GM18858 (cell line): ENCODE data around the gene ASPSCR1.

Experiments used
- ATAC-seq: cut with Tn5 transposase; IDR thresholded peaks from one replicate; pipeline ENCODE4 v1.9.1; 2021; ENCODE audit not compliant: unreplicated experiment

The ASPSCR1 gene

GRCh38 chr17:81998691-81999438 is 21.4 kb downstream of the ASPSCR1 start:
- ATAC-seq = no peak

- ATAC-seq = no peak
These were observed 22.2 kb downstream of the ASPSCR1 start for GRCh38 chr17:81999587-81999975.

DNA sequence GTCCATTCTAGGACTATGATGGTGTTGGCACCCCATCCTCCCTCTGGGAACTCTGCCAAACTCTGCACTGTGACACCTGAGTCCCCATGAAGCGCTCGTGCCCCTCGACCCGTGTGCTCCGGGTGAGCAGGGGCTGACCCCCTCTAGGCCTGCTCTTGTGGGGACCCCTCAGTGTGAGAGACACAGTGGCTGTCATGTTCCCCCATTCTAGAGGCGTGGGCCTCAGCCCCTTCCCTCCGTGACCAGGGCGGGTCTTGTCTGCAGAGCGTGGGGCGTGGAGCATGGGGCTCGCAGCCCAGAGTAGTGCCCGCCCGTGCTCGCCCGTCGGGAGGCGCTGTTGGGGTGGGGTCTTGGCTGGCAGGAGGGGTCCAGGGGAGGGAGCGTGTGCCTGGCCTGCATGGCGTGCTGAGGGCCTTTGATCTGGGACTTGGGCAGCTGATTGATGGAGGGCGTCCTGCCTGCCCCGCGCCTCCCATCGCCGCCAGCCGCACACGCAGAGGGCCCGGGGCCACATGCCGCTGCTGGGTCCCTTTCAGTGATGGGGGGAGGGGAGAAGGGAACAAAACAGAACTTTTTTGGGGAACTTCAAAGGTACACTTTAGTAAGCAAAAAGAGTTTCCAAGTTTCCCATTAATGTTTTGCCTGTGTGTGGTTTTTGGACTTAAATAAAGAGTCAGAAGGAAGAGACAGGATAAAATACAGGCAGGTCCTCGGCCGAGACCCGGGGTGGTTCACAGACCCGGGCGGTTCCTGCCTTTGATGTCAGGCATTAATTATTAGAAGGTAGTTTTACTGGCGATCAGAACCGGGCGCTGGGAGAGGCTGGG is 22.8 kb downstream of the ASPSCR1 start:
- ATAC-seq = no peak

DNA sequence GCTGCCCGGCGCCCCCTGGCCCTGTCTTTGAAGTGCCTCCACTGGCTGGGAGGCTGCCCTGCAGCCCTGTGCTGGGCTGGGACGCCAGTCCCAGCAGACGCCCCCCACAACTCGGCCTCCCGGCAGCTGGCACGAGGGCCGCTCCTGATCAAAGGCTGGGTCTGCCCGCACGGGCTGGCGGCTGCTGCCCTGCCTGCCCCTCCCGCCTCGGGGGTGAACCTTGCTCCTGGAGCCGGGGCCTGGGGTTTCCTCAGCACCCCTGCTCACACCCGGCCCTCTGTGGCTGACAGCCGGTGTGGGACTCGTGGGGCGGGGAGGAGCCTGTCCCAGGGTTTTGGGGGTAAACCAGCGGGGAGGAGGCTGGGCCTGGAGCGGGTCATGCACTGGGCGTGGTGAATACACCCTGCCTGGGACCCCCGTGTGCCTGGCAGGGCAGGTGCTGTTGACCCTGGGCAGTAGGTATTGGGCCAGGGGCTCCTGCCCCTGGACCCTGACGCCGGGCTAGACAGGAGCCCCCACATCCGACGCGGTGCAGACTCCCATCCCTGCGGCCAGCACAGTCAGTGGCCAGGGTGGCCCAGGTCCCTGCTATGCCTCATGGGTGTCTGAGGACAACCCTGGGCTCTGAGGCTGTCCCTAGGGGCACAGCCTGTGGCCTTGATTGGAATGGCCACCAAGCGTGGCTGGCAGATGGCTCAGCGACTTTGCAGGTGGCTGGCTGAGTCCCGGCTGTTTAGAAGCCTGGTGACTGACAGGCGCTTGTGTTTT is 23.6 kb downstream of the ASPSCR1 start:
- no peak for ATAC-seq

GRCh38 chr17:82001571-82002056 is 24.2 kb downstream of the ASPSCR1 start:
- no peak for ATAC-seq

GRCh38 chr17:82003411-82004381 is 26.3 kb downstream of the ASPSCR1 start:
- ATAC-seq = no peak

- ATAC-seq = no peak
These were observed 27.4 kb downstream of the ASPSCR1 start for GRCh38 chr17:82004517-82005455.

DNA sequence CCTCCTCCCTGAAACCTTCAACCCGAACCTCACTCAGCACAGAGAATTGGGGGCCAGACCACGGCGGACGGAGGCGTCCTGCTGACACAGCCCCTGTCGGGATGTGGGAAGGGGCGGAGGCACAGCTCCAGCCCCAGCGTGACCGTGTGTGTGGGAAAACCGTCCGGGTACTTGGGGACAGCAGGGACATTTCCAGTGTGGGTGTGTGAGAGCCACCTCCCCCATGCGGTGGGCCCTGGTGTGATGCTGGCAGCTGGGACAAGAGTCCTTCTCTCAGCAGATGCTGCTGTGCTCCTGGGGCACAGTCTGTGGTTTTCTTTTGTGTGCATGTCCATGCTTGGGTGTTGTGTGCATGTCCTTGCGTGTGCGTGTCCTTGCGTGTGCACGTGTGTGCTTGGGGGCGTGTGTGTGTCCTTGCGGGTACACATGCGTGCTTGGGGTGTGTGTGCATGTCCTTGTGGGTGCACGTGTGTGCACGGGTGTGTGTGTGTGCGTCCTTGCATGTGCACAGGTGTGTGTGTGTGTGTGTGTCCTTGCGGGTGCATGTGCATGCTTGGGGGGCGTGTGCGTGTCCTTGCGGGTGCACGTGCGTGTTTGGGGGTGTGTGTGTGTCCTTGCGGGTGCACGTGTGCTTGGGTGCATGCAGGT is 28.4 kb downstream of the ASPSCR1 start:
- no peak for ATAC-seq

DNA sequence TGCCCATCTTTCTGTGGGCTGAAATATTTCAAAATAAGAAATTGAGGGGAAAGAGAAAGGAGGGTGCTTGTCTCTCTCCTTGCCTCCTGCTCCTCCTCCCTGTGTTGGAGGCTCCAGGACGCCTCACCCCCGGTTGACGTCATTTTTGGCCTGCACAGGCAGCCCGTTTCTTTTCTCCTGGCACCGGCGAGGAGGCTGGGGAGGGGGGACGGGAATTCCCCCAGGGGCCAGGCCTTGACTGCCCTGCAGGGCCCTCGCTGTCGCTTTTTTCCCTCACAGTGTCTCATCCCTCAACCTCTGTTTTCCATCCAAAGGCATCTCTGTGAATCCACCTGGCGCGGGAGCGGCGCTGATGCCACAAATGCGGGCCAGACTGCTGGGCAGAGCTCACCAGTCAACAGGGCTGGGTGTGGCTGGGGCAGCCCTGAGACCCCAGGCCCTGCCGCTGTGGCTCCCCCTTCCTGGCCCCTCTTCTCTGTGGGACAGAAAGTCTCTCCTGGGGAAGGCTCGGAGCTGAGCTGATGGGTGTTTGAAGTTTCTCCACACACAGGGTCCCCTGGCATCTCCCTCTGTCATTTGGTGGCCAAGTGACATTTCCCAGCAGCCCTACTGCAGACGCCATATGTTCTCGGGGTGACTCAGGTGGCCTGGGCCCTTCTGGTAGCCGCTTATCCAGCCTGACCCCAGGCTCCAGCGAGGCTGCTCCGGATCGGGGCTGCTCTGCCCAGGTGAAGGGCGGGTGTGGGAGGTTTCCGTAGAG is 29.2 kb downstream of the ASPSCR1 start:
- ATAC-seq = no peak

GRCh38 chr17:82007228-82007494 is 29.7 kb downstream of the ASPSCR1 start:
- ATAC-seq = no peak

- no peak for ATAC-seq
These were observed 30.2 kb downstream of the ASPSCR1 start for GRCh38 chr17:82007495-82008257.

GRCh38 chr17:82008258-82008940 is 31.0 kb downstream of the ASPSCR1 start:
- ATAC-seq = no peak

GRCh38 chr17:82008941-82009405 is 31.5 kb downstream of the ASPSCR1 start:
- ATAC-seq = no peak

DNA sequence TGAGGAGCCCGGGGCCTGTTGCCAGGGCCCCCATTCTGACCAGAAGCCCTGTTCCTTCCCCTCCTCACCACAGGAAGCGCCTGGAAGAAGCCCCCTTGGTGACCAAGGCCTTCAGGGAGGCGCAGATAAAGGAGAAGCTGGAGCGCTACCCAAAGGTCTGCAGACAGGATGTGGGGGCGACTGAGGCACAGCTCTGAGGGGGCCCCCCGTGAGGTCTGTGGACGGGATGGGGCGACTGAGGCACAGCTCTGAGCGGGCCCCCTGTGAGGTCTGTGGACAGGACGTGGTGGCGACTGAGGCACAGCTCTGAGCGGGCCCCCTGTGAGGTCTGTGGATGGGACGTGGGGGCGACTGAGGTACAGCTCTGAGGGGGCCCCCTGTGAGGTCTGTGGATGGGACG is 32.0 kb downstream of the ASPSCR1 start:
- ATAC-seq = no peak

DNA sequence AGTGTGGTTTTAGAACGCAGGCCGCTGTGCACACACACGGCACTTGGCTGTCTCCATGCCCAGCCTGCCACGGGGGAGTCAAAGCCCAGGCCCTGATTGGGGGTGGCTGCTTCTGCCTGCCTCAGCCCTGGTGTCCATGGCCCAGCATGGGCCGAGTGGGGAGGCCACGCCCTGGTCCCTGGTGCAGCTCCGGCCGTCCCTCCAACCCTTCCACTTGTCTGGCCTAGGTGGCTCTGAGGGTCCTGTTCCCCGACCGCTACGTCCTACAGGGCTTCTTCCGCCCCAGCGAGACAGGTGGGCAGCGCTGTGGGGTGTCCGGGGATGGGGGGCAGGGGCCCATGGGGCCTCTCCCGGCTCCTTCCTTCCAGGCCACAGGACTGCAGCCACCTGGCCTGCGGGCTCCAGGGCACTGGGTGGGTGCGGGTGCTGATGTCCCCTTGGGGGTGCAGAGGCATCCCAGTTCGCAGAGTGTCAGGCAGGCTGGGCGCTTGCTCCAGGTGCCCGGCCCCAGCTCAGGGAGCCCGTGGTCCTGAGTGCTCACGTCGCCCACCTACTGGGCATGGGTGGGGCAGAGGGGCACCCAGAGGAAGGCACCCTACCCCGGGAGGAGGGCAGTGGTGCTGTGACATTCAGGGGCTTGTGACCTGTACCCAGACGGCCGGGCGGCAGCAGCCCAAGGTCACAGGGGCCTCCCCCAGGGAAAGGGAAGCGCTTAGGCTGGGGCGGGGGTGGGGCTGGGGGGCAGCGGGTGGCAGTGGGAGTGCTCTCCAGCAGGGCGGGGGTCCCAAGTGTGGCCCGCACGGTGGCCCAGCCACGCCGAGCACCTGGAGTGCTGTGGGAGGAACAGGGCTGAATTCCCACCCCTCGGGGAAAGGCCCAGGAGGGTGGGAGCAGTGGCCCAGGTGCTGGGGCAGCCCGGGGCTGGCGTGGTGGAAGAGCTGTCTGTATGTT is 33.4 kb downstream of the ASPSCR1 start:
- no peak for ATAC-seq
